Stimulated activated CD4-positive, alpha-beta T cell treated with anti-CD3 and anti-CD28 coated beads, Interleukin-2, amount 100 ng/mL, for 4 hours (primary cell): Measurements from ENCODE around the gene ZNF689.
"Not testable (repeated sequence)": the region's sequence is repeated elsewhere in the genome, so short reads cannot be mapped to it uniquely, and the experiment has no call there.

ENCODE experiments used
- DNase-seq: peaks from one replicate; pipeline ENCODE4 v3.0.0-alpha.2; 2020; ENCODE audit warnings: low read depth

The ZNF689 gene

GRCh38 chr16:30609926-30610839 is at the start of gene ZNF689:
ZNF689 (minus strand) TSS chr16:30610389; CDS start chr16:30610041, 348 bp downstream.
- DNase-seq, result peak; percentile 88

GRCh38 chr16:30658731-30659506 is 48.7 kb upstream of the ZNF689 start:
- DNase-seq, result peak; percentile 94

- DNase-seq, result peak; percentile 100
These were observed 47.9 kb upstream of the ZNF689 start, which contains the start of gene FBRS for GRCh38 chr16:30657866-30658730. FBRS (plus strand) TSS chr16:30658431; CDS start chr16:30659519, 1,088 bp downstream.

GRCh38 chr16:30656974-30657865 is 47.0 kb upstream of the ZNF689 start:
- no peak for DNase-seq

- no peak for DNase-seq
These were observed 46.2 kb upstream of the ZNF689 start for GRCh38 chr16:30656388-30656787.

- DNase-seq, result no peak
These were observed 45.7 kb upstream of the ZNF689 start for GRCh38 chr16:30655815-30656347.

- no peak for DNase-seq
These were observed 44.7 kb upstream of the ZNF689 start for GRCh38 chr16:30654856-30655255.

GRCh38 chr16:30652718-30653117 is 42.5 kb upstream of the ZNF689 start:
- DNase-seq, result no peak

GRCh38 chr16:30652005-30652296 is 41.8 kb upstream of the ZNF689 start:
- DNase-seq, result no peak

GRCh38 chr16:30651124-30652004 is 41.2 kb upstream of the ZNF689 start:
- DNase-seq, result peak; percentile 66

- peak; percentile 98 for DNase-seq
These were observed 40.4 kb upstream of the ZNF689 start, which contains the start of gene PRR14 for GRCh38 chr16:30650369-30651123. PRR14 (plus strand) TSS chr16:30650960; CDS start chr16:30651646, 686 bp downstream.

- DNase-seq, result no peak
These were observed 39.7 kb upstream of the ZNF689 start for GRCh38 chr16:30649725-30650368.

GRCh38 chr16:30647274-30647571 is 37.0 kb upstream of the ZNF689 start:
- DNase-seq, result no peak

GRCh38 chr16:30645727-30646126 is 35.5 kb upstream of the ZNF689 start:
- DNase-seq, result no peak

GRCh38 chr16:30644334-30644830 is 34.2 kb upstream of the ZNF689 start:
- no peak for DNase-seq

- DNase-seq, result no peak
These were observed 31.3 kb upstream of the ZNF689 start for GRCh38 chr16:30641378-30641982.

GRCh38 chr16:30637944-30638343 is 27.8 kb upstream of the ZNF689 start:
- DNase-seq, result no peak

- not testable (repeated sequence) for DNase-seq
These were observed 26.9 kb upstream of the ZNF689 start for GRCh38 chr16:30637139-30637538.
